Activated gamma-delta T cell treated with Interleukin-2 at 50 U/mL for 16 hours (primary cell): Measurements from ENCODE around the gene GALNT14.

ENCODE experiments used
- DNase-seq: peaks from one replicate; pipeline ENCODE4 v3.0.0-alpha.2; 2020

The GALNT14 gene

GRCh38 chr2:30968660-30969397 lies 169.4 kb downstream of the GALNT14 start:
- DNase-seq = no peak

GRCh38 chr2:30966786-30967185 lies 171.5 kb downstream of the GALNT14 start:
- DNase-seq = no peak

GRCh38 chr2:30965022-30965531 lies 173.2 kb downstream of the GALNT14 start:
- DNase-seq = no peak

- no peak for DNase-seq
These were observed 173.8 kb downstream of the GALNT14 start for GRCh38 chr2:30964334-30965005.

GRCh38 chr2:30963184-30963583 lies 175.1 kb downstream of the GALNT14 start:
- DNase-seq = no peak

GRCh38 chr2:30960213-30960612 lies 178.0 kb downstream of the GALNT14 start:
- DNase-seq = no peak

GRCh38 chr2:30959653-30960052 lies 178.6 kb downstream of the GALNT14 start:
- DNase-seq = no peak

- DNase-seq = no peak
These were observed 179.3 kb downstream of the GALNT14 start for GRCh38 chr2:30958918-30959265.

GRCh38 chr2:30958193-30958917 lies 179.9 kb downstream of the GALNT14 start:
- no peak for DNase-seq

GRCh38 chr2:30957591-30957990 lies 180.6 kb downstream of the GALNT14 start:
- DNase-seq = no peak

GRCh38 chr2:30956995-30957394 lies 181.2 kb downstream of the GALNT14 start:
- DNase-seq = no peak

GRCh38 chr2:30955516-30956132 lies 182.6 kb downstream of the GALNT14 start:
- DNase-seq = no peak

GRCh38 chr2:30950339-30950738 lies 187.9 kb downstream of the GALNT14 start:
- DNase-seq = no peak

- no peak for DNase-seq
These were observed 188.8 kb downstream of the GALNT14 start for GRCh38 chr2:30949435-30949834.

GRCh38 chr2:30948857-30949256 lies 189.4 kb downstream of the GALNT14 start:
- no peak for DNase-seq

GRCh38 chr2:30948130-30948529 lies 190.1 kb downstream of the GALNT14 start:
- no peak for DNase-seq

GRCh38 chr2:30947686-30948085 lies 190.6 kb downstream of the GALNT14 start:
- DNase-seq = no peak

GRCh38 chr2:30942419-30942818 lies 195.8 kb downstream of the GALNT14 start:
- no peak for DNase-seq

GRCh38 chr2:30940839-30941238 lies 197.4 kb downstream of the GALNT14 start:
- no peak for DNase-seq

- DNase-seq = no peak
These were observed 198.9 kb downstream of the GALNT14 start for GRCh38 chr2:30939364-30939763.

GRCh38 chr2:30938196-30938595 lies 200.0 kb downstream of the GALNT14 start:
- no peak for DNase-seq

- DNase-seq = no peak
These were observed 201.3 kb downstream of the GALNT14 start for GRCh38 chr2:30936977-30937376.

GRCh38 chr2:30935795-30936194 lies 202.4 kb downstream of the GALNT14 start:
- DNase-seq = no peak
